Gastrocnemius medialis (tissue), 4 donors: ENCODE data around the gene SLC36A3.
"Not testable (repeated sequence)": the region's sequence is repeated elsewhere in the genome, so short reads cannot be mapped to it uniquely, and the experiment has no call there.

Experiments
- CTCF ChIP-seq, 5 experiments: fragments of 450-650 bp in 3 of 5; fragments of 200-600 bp in 2 of 5; sonication (generic) in 2 of 5; IDR thresholded peaks in 4 of 5; conservative IDR thresholded peaks in 1 of 5; 1 replicate in 4 of 5; 2 replicates in 1 of 5; pipeline ENCODE4 v1.5.1; 2016 to 2019; ENCODE audit warnings: antibody characterized with exemption in 5 of 5, mild to moderate bottlenecking in 3 of 5, moderate library complexity in 3 of 5
- POLR2A ChIP-seq, 2 donors: fragments of 450-650 bp; IDR thresholded peaks; one replicate each; pipeline ENCODE4 v1.6.1; 2017; ENCODE audit warnings: antibody characterized with exemption in 2 of 2, mild to moderate bottlenecking in 2 of 2, moderate library complexity in 2 of 2

- TF ChIP-seq CTCF (IDR thresholded peaks at IDR 0.05 in 4 of 5, conservative IDR thresholded peaks at IDR 0.05 in 1 of 5); POLR2A (IDR thresholded peaks at IDR 0.05): not testable (repeated sequence)
These were observed 5.7 kb upstream of the SLC36A3 start for GRCh38 chr5:151309266-151309665.
